Panc1 (cell line): ENCODE results near the gene INPP4A. TPM values are rescaled to one million over a fixed set of nuclear protein-coding genes. Genes with fewer than 3 reads are reported as not detected.

ENCODE experiments used
- ATAC-seq: fragments of 200-7000 bp; cut with Tn5 transposase; 2 replicates; pipeline ENCODE4 v1.9.1; 2020; ENCODE audit warnings: mild to moderate bottlenecking, moderate library complexity
- BruUV-seq: library from RNA; stranded (reverse); fragments of 400-500 nt; replicated peaks from 2 replicates; lab custom pipeline; 2021; lab: Mats Ljungman, UMichigan
- CTCF ChIA-PET: fragments of 300-600 bp; sonication (Branson Sonifier 250); formaldehyde crosslinking; loops from one replicate; lab custom pipeline; 2022; ENCODE audit warnings: antibody characterized with exemption; lab: Charles Lee
- POLR2A ChIA-PET: fragments of 300-600 bp; sonication (Branson Sonifier 250); formaldehyde crosslinking; loops from one replicate; lab custom pipeline; 2022; ENCODE audit warnings: antibody characterized with exemption; lab: Charles Lee
- DNase-seq: peaks from one replicate; pipeline ENCODE4 v3.0.0-alpha.2; 2010; ENCODE audit warnings: low read depth, low spot score
- H3K27ac ChIP-seq: 2 replicates; pipeline ENCODE4 v1.5.1; 2011; ENCODE audit warnings: mild to moderate bottlenecking, low read length, inconsistent platforms
- H3K27me3 ChIP-seq: fragments of 200-500 bp; sonication (Bioruptor generic); 2 replicates; pipeline ENCODE4 v1.6.0; 2014; ENCODE audit warnings: low read length, inconsistent platforms; ENCODE audit not compliant: control insufficient read depth, insufficient read depth
- H3K36me3 ChIP-seq: fragments of 200-500 bp; sonication (Bioruptor generic); 2 replicates; pipeline ENCODE4 v1.5.1; 2014; ENCODE audit warnings: inconsistent platforms, mild to moderate bottlenecking, low read length, moderate library complexity; ENCODE audit not compliant: control insufficient read depth, insufficient read depth
- H3K4me1 ChIP-seq: 2 replicates; pipeline ENCODE4 v1.5.1; 2011; ENCODE audit warnings: inconsistent platforms, mild to moderate bottlenecking, low read length, moderate library complexity; ENCODE audit not compliant: control insufficient read depth, insufficient read depth
- H3K4me3 ChIP-seq, 2 experiments: 2 replicates each; pipeline ENCODE4 v1.5.1; 2011 to 2012; ENCODE audit warnings: low read depth in 2 of 2, low read length in 2 of 2, mild to moderate bottlenecking in 2 of 2, inconsistent platforms in 1 of 2, moderate library complexity in 1 of 2
- H3K9me3 ChIP-seq: fragments of 200-500 bp; sonication (Bioruptor generic); 2 replicates; pipeline ENCODE4 v1.5.1; 2014; ENCODE audit warnings: low read depth, mild to moderate bottlenecking, inconsistent platforms, low read length, moderate library complexity; ENCODE audit not compliant: control insufficient read depth, insufficient read depth
- CTCF ChIP-seq: fragments of 450-650 bp; IDR thresholded peaks from 2 replicates; pipeline ENCODE4 v1.5.1; 2017; ENCODE audit warnings: mild to moderate bottlenecking
- POLR2AphosphoS5 ChIP-seq: IDR thresholded peaks from 2 replicates; pipeline ENCODE4 v1.6.1; 2012; ENCODE audit warnings: mild to moderate bottlenecking, low read depth, low read length, moderate library complexity
- REST ChIP-seq, 2 experiments: IDR thresholded peaks; 2 replicates each; pipeline ENCODE4 v1.6.1; 2011 to 2012; ENCODE audit warnings: low read depth in 2 of 2, control low read depth in 1 of 2, low read length in 1 of 2, mild to moderate bottlenecking in 1 of 2, moderate library complexity in 1 of 2; ENCODE audit not compliant: insufficient read depth in 1 of 2
- SIN3A ChIP-seq: IDR thresholded peaks from 2 replicates; pipeline ENCODE4 v1.6.1; 2012; ENCODE audit warnings: low read depth, mild to moderate bottlenecking, low read length, moderate library complexity, borderline replicate concordance; ENCODE audit not compliant: insufficient read depth
- TCF7L2 ChIP-seq: IDR thresholded peaks from 2 replicates; pipeline ENCODE4 v1.6.1; 2011; ENCODE audit warnings: mild to moderate bottlenecking, low read depth, low read length, inconsistent platforms
- in situ Hi-C: cut with HindIII; loops from 2 replicates; pipeline ENCODE4 v1.10.0; 2016; ENCODE audit warnings: low sequenced_read_pairs, low pct_unique_long_range_greater_than_20kb
- intact Hi-C: fragments of 100-400 bp; cut with micrococcal nuclease; formaldehyde crosslinking; loops from one replicate; pipeline ENCODE4 v1.10.0; 2022; ENCODE audit not compliant: unreplicated experiment
- total RNA-seq: library from RNA; stranded (reverse); gene quantifications from one replicate; pipeline ENCODE4 v1.2.1, GENCODE V29; 2021; ENCODE audit not compliant: unreplicated experiment

Gene INPP4A
- total RNA-seq, 1 experiment from 2014 or later, result 22.9 TPM

- Histone ChIP-seq H3K27ac (no peak overlapping the region), H3K27me3 (no peaks in the 10 kb centered on the region), H3K36me3 (no peaks in the 10 kb centered on the region), H3K4me3 (no peak overlapping the region), H3K9me3 (no peaks in the 10 kb centered on the region), H3K4me1 (peaks cover 2% of the 10 kb centered on the region; the same call in 1 of the 2 replicates)
- ATAC-seq (no peak), DNase-seq (no peak)
- TF ChIP-seq POLR2AphosphoS5 (no peak), CTCF (no peak), SIN3A (no peak), REST (IDR thresholded peaks at IDR 0.05; ENCODE audit: insufficient read depth in 1 of 2, low read depth in 2 of 2, low read length in 1 of 2) (no peak), TCF7L2 (no peak)
- in situ Hi-C loops, result no loop called here
- ChIA-PET POLR2A (interaction anchor here (0.7 kb wide), 1 partner anchor 317 kb away, joined by 10 read pairs; no protein-coding TSS in a partner anchor), CTCF (no interaction called here)
- intact Hi-C loops, result no loop called here
- BruUV-seq, result no TSS peak
These were observed 70.2 kb downstream of the INPP4A start for GRCh38 chr2:98514879-98515249.

- DNase-seq (no peak), ATAC-seq (no peak)
- in situ Hi-C loops (no loop called here), intact Hi-C loops (no loop called here)
- ChIA-PET POLR2A (interaction anchor here (0.6 to 0.7 kb wide), 2 partner anchors 316 to 1701 kb away, joined by 3 to 10 read pairs; no protein-coding TSS in a partner anchor), CTCF (no interaction called here)
- no peak overlapping the region for H3K4me3 ChIP-seq
- no peaks in the 10 kb centered on the region for H3K36me3 ChIP-seq
- H3K27me3 ChIP-seq, result no peaks in the 10 kb centered on the region
- no peaks in the 10 kb centered on the region for H3K9me3 ChIP-seq
- no TSS peak for BruUV-seq
- H3K27ac ChIP-seq, result no peak overlapping the region
- peaks cover 2% of the 10 kb centered on the region; the same call in 1 of the 2 replicates for H3K4me1 ChIP-seq
- TF ChIP-seq POLR2AphosphoS5, result no peak
- no peak for TF ChIP-seq CTCF
- TF ChIP-seq REST (IDR thresholded peaks at IDR 0.05; ENCODE audit: insufficient read depth in 1 of 2, low read depth in 2 of 2, low read length in 1 of 2), result no peak
- TF ChIP-seq TCF7L2, result no peak
- no peak for TF ChIP-seq SIN3A
These were observed 70.8 kb downstream of the INPP4A start for GRCh38 chr2:98515250-98515991.
